ENCODE results near the gene PGM5.

PGM5 gene

DNA sequence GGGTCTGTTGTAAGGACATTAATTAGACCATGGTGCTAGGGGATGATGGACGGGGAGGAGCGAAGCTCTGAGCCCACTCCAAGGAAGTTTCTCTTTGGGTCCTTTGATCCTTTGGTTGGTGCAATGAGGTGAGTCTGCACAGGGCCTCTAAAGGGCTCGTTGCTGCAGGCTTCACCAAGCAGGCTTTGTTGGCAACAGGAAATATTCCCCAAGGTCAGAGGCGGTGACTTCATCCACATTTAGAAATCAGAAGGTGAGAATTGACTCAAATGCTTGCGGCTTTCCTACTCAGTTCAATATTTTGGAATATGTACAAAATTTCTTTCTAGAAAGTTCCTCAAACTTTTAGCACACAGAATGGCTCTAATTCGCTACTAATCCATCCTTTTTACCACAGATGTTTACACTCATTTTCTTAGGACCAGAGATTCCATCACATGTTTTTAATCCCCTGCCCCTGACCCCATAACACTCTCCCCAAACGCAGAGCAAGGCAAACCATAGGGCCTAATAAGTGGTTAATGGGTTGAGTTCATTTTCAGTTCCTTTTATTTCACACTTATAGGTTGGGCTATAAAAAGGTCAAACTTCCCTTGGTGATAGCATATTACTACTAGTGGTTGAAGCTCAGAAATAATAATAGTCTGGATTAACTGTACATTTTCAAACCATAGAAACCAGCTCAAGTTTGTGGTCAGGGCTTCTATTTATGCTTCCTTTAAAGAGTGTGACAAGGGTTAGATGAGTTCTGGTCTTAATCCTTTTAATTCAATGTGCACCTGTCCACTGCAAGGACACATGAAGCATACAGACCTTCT lies 221.6 kb downstream of the PGM5 start:
- Histone ChIP-seq H3K4me1 (ENCODE audit: control insufficient read depth, low read depth, low read length) (no peaks in the 10 kb centered on the region), H3K27me3 (ENCODE audit: control insufficient read depth, insufficient read depth, low read length) (no peaks in the 10 kb centered on the region), H3K36me3 (ENCODE audit: control insufficient read depth, low read depth, low read length) (no peaks in the 10 kb centered on the region), H3K27ac (ENCODE audit: low read length) (no peak overlapping the region), H3K9ac (ENCODE audit: low read length) (no peak overlapping the region), H3K9me3 (ENCODE audit: control insufficient read depth, low read depth, low read length) (no peaks in the 10 kb centered on the region), H3K4me3 (ENCODE audit: low read length) (no peak overlapping the region)

Measured in iPS-18a (cell line).